Measurements from ENCODE around the gene GPR35. TPM values are rescaled to one million over a fixed set of nuclear protein-coding genes. Genes with fewer than 3 reads are reported as not detected.
A peak's percentile ranks its signal among the peaks of the same experiment; 100 is the strongest.

Gene GPR35
- total RNA-seq, 2 donors from 2014 or later, result 2.0 to 4.4 TPM

DNA sequence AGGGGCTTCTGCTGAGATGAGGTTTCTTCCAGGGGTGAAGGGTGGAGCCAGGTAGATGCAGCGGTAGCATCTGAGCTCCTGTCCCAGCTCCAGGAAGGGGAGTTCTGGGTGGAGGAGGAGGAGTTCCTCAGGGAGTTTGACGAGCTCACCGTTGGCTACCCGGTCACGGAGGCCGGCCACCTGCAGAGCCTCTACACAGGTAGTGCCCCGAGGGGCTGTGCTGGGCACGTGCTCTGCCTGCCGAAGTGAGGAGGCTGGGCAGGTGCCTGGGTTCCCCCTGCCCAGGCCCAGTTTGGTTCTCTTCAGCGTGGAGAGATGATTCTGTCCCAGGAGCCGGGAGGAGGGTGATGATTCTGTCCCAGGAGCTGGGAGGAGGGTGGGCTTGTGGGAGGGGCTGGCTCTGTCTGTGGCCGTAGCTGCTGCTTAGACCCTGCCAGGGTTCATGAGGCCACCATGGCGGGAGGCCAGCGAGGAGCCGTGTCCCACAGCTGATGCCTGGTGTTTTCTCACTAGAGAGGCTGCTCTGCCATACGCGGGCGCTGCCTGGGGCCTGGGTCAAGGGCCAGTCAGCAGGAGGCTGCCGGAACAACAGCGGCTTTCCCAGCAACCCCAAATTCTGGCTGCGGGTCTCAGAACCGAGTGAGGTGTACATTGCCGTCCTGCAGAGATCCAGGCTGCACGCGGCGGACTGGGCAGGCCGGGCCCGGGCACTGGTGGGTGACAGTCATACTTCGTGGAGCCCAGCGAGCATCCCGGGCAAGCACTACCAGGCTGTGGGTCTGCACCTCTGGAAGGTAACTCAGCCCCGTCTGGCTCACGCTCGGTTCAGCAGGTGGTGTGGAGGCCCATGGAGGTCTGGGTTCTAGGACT, 30.5 kb upstream of the GPR35 start:
- no peak for ATAC-seq (replicated peaks)
- peaks cover 18% of the 10 kb centered on the region for H3K36me3 Mint-ChIP-seq (ENCODE audit: low read depth)
- H3K27me3 Mint-ChIP-seq, result no peaks in the 10 kb centered on the region

DNA sequence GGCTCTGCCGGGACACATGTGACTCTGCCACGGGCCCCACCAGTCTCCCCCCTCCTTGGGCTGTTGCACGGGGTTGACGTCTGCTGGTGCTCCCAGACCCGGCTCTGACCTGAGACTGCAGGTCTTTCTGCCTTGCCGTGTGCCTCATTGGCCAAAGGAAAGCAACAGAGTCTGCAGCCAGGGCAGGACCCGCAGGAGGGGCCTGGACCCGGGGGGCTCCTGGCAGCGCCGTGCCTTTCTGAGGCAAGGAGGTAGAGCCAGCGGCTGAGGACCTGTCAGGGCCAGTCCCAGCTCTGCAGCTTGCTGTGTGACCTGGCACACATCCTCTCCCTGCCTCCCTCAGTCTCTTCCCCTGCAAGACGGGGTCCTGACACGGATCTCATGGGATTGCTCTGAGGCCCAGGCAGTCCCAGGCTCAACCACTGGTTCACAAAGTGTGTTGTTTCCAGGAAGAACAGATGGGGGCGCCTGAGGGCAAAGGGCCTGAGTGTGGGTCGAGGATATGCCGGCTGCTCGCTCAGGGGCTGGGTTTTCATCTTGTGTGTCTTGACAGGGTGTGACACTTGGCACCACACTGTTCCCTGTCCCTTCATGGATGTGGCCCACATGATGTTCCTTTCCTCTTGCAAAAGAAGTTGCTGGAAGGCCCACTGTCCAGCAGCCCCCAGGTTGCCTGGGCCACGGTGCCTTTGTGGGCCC, 29.8 kb upstream of the GPR35 start:
- Mint-ChIP-seq H3K4me1 (peaks cover 3% of the 10 kb centered on the region), H3K27me3 (no peaks in the 10 kb centered on the region), H3K4me3 (no peak overlapping the region), H3K27ac (no peak overlapping the region), H3K9me3 (no peaks in the 10 kb centered on the region), H3K36me3 (ENCODE audit: low read depth) (peaks cover 18% of the 10 kb centered on the region)
- no peak for ATAC-seq (replicated peaks)

More for the DNA sequence above, 30.5 kb upstream of the GPR35 start:
- H3K4me1 Mint-ChIP-seq, result peaks cover 3% of the 10 kb centered on the region
- H3K4me3 Mint-ChIP-seq, result no peak overlapping the region
- no peaks in the 10 kb centered on the region for H3K9me3 Mint-ChIP-seq
- no peak overlapping the region for H3K27ac Mint-ChIP-seq

DNA sequence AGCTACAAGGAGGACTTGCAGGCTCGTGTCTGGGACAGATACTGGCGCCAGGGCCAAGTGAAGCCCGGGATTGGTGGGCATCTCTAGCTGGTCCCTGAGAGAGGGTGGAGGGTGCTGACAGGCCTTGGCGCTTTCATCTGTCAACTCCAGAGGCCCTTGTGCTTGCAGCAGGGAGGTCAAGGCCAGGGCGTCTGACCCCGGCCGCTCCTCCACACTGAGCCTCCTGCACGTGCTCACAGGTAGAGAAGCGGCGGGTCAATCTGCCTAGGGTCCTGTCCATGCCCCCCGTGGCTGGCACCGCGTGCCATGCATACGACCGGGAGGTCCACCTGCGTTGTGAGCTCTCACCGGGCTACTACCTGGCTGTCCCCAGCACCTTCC, 29.2 kb upstream of the GPR35 start:
- Mint-ChIP-seq H3K36me3 (ENCODE audit: low read depth) (peaks cover 18% of the 10 kb centered on the region), H3K4me3 (no peak overlapping the region), H3K27me3 (no peaks in the 10 kb centered on the region), H3K4me1 (peaks cover 3% of the 10 kb centered on the region), H3K9me3 (no peaks in the 10 kb centered on the region), H3K27ac (no peak overlapping the region)
- no peak for ATAC-seq (replicated peaks)

DNA sequence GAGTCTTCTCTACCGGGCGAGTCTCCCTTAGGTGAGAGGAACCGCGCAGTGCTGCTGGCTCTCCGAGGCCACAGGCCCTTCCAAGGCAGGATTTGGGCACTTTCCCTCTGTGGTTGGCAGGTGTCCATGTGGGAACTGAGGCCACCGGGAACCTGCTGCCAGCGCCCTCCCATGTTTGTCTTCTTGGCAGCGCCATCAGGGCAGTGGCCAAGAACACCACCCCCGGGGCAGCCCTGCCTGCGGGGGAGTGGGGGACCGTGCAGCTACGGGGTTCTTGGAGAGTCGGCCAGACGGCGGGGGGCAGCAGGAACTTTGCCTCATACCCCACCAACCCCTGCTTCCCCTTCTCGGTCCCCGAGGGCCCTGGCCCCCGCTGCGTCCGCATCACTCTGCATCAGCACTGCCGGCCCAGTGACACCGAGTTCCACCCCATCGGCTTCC, 28.8 kb upstream of the GPR35 start:
- Mint-ChIP-seq H3K4me1 (peaks cover 1% of the 10 kb centered on the region), H3K4me3 (no peak overlapping the region), H3K27me3 (no peaks in the 10 kb centered on the region), H3K27ac (no peak overlapping the region), H3K36me3 (ENCODE audit: low read depth) (peaks cover 16% of the 10 kb centered on the region), H3K9me3 (no peaks in the 10 kb centered on the region)
- ATAC-seq (replicated peaks), result no peak

DNA sequence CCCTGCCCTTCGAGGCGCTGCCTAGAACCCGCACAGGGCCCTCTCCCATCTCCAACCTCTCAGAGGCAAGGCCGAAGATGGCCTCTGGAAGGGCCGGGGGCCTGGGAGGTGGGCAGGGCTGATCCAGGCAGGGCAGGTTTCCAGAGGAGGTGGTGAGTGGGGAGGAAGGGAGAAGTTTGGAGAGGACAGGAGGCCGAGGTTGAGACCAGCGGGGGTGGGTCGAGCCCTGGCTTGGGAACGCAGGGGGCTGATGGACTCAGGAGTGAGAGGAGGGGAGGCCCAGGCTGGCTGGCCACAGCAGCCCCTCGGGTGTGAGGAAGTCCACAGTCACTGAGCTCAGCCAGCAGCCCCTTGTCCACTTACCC, 28.2 kb upstream of the GPR35 start:
- no peaks in the 10 kb centered on the region for H3K27me3 Mint-ChIP-seq
- no peak for ATAC-seq (replicated peaks)
- no peak overlapping the region for H3K4me3 Mint-ChIP-seq
- no peaks in the 10 kb centered on the region for H3K9me3 Mint-ChIP-seq
- no peak overlapping the region for H3K27ac Mint-ChIP-seq
- peaks cover 12% of the 10 kb centered on the region for H3K36me3 Mint-ChIP-seq (ENCODE audit: low read depth)
- no peaks in the 10 kb centered on the region for H3K4me1 Mint-ChIP-seq

DNA sequence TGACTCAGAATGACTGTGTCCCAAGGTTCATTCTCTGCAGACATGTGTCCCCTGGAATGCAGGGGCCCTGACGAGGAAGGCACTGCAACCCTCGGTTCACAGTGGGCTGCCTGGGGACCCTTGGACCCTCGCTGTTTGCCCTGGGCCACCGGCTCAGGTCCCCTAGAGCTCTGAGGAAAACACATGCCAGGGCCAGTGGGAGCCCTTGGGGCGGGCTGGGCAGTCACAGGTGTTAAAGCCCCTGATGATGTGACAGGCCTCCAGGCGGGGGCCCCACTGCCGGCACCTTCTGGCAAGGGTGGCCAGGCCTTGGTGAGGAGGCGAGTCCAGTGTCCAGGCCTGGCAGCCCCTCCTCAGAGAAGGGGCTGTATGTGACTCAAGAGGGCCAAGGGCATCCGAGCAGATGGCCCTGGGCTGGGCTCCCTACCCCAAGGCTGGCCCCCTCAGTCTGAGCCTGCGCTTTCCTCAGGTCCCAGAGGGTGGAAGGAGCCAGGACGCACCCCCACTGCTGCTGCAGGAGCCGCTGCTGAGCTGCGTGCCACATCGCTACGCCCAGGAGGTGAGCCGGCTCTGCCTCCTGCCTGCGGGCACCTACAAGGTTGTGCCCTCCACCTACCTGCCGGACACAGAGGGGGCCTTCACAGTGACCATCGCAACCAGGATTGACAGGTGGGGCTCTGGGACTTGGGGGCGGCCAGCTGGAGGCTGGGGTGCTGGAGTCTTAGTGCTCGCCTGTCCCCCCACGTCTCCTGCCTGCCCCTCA, 27.7 kb upstream of the GPR35 start:
- no peak overlapping the region for H3K4me3 Mint-ChIP-seq
- no peaks in the 10 kb centered on the region for H3K4me1 Mint-ChIP-seq
- no peak for ATAC-seq (replicated peaks)
- no peak overlapping the region for H3K27ac Mint-ChIP-seq
- peaks cover 8% of the 10 kb centered on the region for H3K36me3 Mint-ChIP-seq (ENCODE audit: low read depth)
- no peaks in the 10 kb centered on the region for H3K27me3 Mint-ChIP-seq
- H3K9me3 Mint-ChIP-seq, result no peaks in the 10 kb centered on the region

DNA sequence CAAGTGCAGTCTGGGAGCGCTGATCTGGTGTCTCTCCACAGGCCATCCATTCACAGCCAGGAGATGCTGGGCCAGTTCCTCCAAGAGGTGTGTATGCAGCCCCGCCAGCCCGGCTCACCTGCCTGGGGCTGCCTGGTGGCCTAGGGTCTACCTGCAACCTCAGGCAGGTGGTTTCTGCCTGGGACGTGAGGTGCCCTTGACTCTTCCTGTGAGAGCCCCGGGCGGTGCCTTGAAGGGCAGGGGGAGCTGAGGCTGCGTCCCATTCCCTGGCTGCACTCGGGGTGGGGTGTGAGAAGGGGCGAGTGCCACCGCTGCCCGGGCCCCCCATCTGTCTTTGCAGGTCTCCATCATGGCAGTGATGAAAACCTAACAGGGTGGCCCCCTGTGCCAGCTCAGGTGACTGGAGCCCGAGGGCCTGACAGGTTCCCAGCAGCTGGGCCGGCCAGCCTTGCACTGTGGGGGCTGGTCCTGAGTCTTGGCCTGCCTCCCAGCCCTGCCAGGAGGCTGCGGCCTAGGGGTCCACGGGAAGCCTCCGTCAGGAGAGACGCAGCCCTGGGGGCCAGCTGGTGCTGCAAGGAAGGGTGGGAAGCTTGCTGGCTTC, 26.9 kb upstream of the GPR35 start:
- Mint-ChIP-seq H3K9me3 (no peaks in the 10 kb centered on the region), H3K27me3 (no peaks in the 10 kb centered on the region), H3K27ac (no peak overlapping the region)

DNA sequence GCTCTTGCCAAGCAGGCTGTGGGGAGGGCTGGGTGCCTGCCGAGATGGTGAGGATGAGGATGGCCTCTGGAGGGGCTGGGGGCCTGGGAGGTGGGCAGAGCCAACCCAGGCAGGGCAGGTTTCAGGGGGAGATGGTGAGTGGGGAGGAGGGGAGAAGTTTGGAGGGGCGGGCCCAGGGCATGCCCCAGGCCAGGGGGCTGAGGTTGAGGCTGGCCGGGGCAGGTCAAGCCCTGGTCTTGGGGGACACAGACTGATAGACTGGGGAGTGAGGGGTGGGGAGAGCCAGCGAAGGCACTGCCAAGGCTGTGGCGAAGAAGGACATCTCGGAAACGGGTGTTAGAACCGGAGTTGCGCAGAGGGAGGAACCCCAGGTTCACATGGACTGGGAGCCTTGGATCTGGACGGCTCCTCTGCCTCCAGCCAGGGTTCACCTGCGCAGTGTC, 26.1 kb upstream of the GPR35 start:
- no peak for ATAC-seq (replicated peaks)
- no peaks in the 10 kb centered on the region for H3K4me1 Mint-ChIP-seq
- peak overlapping the region; percentile 33 for H3K27ac Mint-ChIP-seq
- H3K36me3 Mint-ChIP-seq (ENCODE audit: low read depth), result peaks cover 6% of the 10 kb centered on the region
- no peak overlapping the region for H3K4me3 Mint-ChIP-seq
- no peaks in the 10 kb centered on the region for H3K9me3 Mint-ChIP-seq
- no peaks in the 10 kb centered on the region for H3K27me3 Mint-ChIP-seq

More for the DNA sequence above, 26.9 kb upstream of the GPR35 start:
- H3K36me3 Mint-ChIP-seq (ENCODE audit: low read depth), result peaks cover 6% of the 10 kb centered on the region
- ATAC-seq (replicated peaks), result no peak
- H3K4me1 Mint-ChIP-seq, result no peaks in the 10 kb centered on the region
- H3K4me3 Mint-ChIP-seq, result no peak overlapping the region

DNA sequence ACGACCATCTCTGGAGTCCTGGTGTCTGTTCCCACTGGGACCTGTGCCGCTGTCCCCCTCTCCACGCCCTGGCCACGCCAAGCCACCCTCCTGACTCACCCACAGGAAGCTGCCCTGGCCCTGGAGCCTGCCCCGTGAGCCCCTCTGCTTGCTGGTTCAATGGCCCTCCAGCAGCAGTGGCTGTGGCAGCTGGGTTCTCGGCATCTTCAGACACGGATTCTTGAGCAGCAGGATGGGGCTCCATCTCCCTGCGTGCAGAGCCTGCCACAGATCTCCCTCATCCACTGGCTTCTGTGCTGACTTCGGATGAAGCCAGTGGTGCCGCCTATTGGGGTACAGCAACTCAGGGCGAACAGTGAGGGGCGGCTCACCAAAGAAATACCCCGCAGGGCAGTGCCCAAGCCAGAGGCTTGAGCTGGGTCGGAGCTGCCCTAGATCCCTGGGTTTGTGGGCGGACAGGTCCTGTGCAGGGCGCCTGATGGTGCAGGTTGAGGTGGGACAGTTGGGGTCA, 24.8 kb upstream of the GPR35 start:
- Mint-ChIP-seq H3K27ac (no peak overlapping the region), H3K27me3 (no peaks in the 10 kb centered on the region), H3K36me3 (ENCODE audit: low read depth) (peaks cover 6% of the 10 kb centered on the region), H3K4me1 (no peaks in the 10 kb centered on the region), H3K4me3 (no peak overlapping the region), H3K9me3 (no peaks in the 10 kb centered on the region)
- no peak for ATAC-seq (replicated peaks)

DNA sequence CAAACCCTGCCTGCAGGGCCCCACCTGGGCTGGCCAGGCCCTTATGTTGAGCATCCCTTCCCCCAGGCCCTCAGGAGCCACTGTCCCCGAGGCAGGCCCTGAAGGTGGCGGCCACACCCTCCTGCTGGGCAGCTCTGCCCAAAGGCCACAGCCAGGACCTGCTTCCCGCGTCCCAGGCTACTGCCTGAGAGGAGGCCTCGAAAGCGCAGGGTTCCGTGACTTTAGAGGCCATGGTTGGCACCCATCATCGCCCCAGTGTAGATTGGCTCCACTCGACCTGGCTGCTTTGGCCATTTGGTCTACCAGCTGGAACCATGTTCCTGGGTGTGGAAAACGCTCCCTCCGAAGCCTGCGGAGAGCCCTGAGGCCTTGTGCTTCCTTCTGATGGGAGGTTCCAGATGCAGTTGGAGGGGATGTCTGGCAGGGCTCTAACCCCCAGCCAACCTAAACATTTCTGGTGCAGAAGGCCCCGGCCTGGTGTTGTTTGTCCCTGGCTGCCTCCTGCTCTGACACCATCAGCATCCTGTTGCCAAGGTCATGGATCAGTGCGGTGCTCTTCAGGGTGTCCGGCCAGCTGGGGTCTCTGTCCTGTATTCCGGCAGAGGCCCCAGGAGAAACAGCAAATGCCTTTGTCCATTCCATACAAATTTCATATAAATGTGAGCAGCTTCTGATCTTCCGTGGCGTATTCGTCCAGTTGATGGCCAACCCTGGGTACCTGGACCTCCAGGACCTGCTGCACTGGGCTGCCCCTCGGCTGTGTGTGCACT, 24.0 kb upstream of the GPR35 start:
- Mint-ChIP-seq H3K4me3 (no peak overlapping the region), H3K4me1 (no peaks in the 10 kb centered on the region), H3K36me3 (ENCODE audit: low read depth) (peaks cover 6% of the 10 kb centered on the region), H3K27me3 (no peaks in the 10 kb centered on the region), H3K27ac (no peak overlapping the region), H3K9me3 (no peaks in the 10 kb centered on the region)
- no peak for ATAC-seq (replicated peaks)

DNA sequence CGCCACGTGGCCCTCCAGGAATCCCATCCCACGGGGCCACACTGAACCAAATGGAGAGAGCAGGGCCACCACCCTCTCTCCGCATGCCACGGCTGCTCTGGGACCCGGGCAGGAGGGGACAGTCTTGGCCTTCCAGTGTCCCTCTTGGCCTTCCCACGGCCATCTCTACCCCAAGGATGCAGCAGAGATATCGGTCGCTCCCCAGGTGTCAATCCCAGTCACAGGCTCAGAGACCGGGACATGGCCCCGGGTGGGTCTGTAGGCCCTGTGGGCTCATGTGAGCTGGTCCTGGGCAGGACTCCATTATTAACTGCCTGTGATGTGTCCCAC, 23.5 kb upstream of the GPR35 start:
- no peak overlapping the region for H3K27ac Mint-ChIP-seq
- no peaks in the 10 kb centered on the region for H3K4me1 Mint-ChIP-seq
- no peaks in the 10 kb centered on the region for H3K27me3 Mint-ChIP-seq
- H3K4me3 Mint-ChIP-seq, result no peak overlapping the region
- ATAC-seq (replicated peaks), result no peak
- H3K9me3 Mint-ChIP-seq, result no peaks in the 10 kb centered on the region
- H3K36me3 Mint-ChIP-seq (ENCODE audit: low read depth), result peaks cover 6% of the 10 kb centered on the region

DNA sequence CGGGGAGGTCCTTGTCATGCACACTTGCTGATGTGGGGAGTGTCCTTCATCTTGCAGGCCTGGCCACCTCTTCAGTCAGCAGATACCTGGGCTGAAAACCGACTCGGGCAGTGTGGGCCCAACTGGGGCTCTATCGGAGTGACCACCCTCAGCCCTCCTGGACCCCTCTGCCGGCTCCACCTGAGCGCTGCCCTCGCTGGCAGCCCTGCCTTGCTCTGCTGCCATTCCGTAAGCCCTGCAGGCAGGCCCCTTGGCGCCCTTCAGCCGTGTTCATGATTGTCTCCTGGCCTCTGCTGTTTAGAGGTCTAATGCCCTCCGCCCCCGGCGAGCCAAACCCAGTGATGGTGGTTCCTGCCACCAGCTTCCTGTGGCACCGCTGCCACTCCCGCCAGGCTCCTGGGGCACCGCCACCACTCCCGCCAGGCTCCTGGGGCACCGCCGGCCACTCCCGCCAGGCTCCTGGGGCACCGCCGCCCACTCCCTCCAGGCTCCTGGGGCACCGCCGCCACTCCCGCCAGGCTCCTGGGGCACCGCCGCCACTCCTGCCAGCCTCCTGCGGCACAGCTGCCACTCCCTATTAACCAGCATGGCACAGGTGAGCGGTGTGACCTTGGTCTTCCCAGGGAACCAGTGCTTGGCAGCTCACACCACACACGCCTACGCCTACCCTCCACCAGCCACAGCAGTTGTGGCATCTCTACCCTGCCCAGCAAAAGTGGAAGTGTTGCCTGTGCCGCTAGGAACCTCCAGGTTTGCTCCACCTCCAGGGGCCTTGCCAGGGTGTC, 22.8 kb upstream of the GPR35 start:
- peaks cover 6% of the 10 kb centered on the region for H3K36me3 Mint-ChIP-seq (ENCODE audit: low read depth)
- H3K4me1 Mint-ChIP-seq, result no peaks in the 10 kb centered on the region
- no peaks in the 10 kb centered on the region for H3K27me3 Mint-ChIP-seq
- H3K27ac Mint-ChIP-seq, result no peak overlapping the region
- H3K4me3 Mint-ChIP-seq, result no peak overlapping the region
- H3K9me3 Mint-ChIP-seq, result no peaks in the 10 kb centered on the region
- no peak for ATAC-seq (replicated peaks)

All from activated T-helper 17 cell treated with anti-CD3 and anti-CD28 coated beads, Interleukin-2, amount 50 U/mL, for 72 hours (primary cell).